Measurements from ENCODE around the gene ZKSCAN8.
A peak's percentile ranks its signal among the peaks of the same experiment; 100 is the strongest.

The ZKSCAN8 gene

DNA sequence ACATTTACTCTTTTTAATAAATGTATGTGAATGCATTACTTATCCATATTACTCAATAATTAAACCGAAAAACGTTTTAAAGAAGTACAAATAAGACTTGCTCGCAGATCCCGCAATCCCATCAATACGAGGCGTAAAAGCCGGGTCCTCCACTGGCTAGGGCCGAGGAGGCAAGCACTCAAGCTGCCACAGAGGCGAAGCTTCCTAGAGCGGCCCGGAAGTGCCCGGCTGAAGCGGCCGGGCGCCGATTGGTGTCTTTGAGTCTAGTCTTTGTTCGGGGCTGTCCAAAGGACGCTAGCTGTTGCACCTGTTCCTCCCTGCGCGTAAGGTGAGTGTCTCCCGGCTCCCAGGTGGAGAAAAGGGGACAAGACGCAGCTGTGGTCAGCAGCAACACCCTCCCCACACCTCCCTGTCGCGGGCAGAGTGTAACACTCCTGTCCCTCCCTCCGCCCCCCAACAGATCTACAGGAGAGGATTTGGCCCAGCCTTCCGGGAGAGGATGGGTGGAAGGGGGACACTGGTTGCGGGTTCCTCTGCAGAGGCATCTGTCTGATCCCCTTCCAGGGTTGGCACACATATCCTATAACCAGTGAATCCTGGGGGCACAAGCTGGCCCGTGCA lies 17.2 kb upstream of the ZKSCAN8 start, which contains the start of gene ZSCAN16:
TSS of gene ZSCAN16 (plus strand) at position 260 of the 621 bp plus-strand sequence. CDS start 835 bp downstream, outside the sequence.
- H2BK120ac ChIP-seq (ENCODE audit: low read depth, low read length), result no peak within 1 kb of the TSS
- peaks cover 4% of the 10 kb centered on the region for H3K4me1 ChIP-seq (ENCODE audit: control insufficient read depth, insufficient read depth, low read depth, low read length)
- no peak within 1 kb of the TSS for H2BK12ac ChIP-seq (ENCODE audit: low read length in 2 of 2)
- H4K8ac ChIP-seq (ENCODE audit: low read length), result peak within 1 kb of the TSS; percentile 93
- peak within 1 kb of the TSS; percentile 43 for H4K91ac ChIP-seq (ENCODE audit: low read length)
- no peak within 1 kb of the TSS for H3K23ac ChIP-seq (ENCODE audit: low read length in 2 of 2)
- no peaks in the 10 kb centered on the region for H3K27me3 ChIP-seq (ENCODE audit: control insufficient read depth in 1 of 2, insufficient read depth in 1 of 2, low read length in 2 of 2)
- peak within 1 kb of the TSS; percentile 97 for H2AFZ ChIP-seq (ENCODE audit: low read depth, low read length)
- no peak within 1 kb of the TSS for H2BK15ac ChIP-seq (ENCODE audit: low read depth, poor library complexity, severe bottlenecking)
- peak within 1 kb of the TSS; percentile 84 for H3K4me2 ChIP-seq (ENCODE audit: low read length, poor library complexity, severe bottlenecking)
- peaks cover 27% of the 10 kb centered on the region for H3K79me1 ChIP-seq (replicated peaks; ENCODE audit: low read length, poor library complexity, severe bottlenecking)
- peak within 1 kb of the TSS in 1 of 2 experiments; percentile 6 for H3K4ac ChIP-seq (ENCODE audit: low read depth in 1 of 2, low read length in 2 of 2)
- H2AK5ac ChIP-seq (ENCODE audit: low read length, severe bottlenecking), result no peak within 1 kb of the TSS
- peak within 1 kb of the TSS; percentile 87 to 93 for H3K4me3 ChIP-seq (ENCODE audit: insufficient read depth in 1 of 2, low read depth in 1 of 2, low read length in 2 of 2)
- peak within 1 kb of the TSS; percentile 87 for H3K9ac ChIP-seq (ENCODE audit: low read length)
- WGBS, result under 1% methylated on average over 23 of the region's 28 CpGs
- H3K18ac ChIP-seq (ENCODE audit: low read depth in 1 of 2, low read length in 2 of 2), result peak within 1 kb of the TSS in 1 of 2 experiments; percentile 75
- peaks cover 11 to 49% of the 10 kb centered on the region in 2 experiments for H3K36me3 ChIP-seq (ENCODE audit: control insufficient read depth in 1 of 2, insufficient read depth in 2 of 2, low read depth in 1 of 2, low read length in 2 of 2)
- no peak within 1 kb of the TSS for H3K27ac ChIP-seq (ENCODE audit: low read length, poor library complexity, severe bottlenecking)
- DNase-seq, result peak; percentile 88
- no peaks in the 10 kb centered on the region for H3K9me3 ChIP-seq (ENCODE audit: control insufficient read depth, low read length)
- peak within 1 kb of the TSS in 1 of 2 experiments; percentile 13 for H3K14ac ChIP-seq (ENCODE audit: low read length in 2 of 2)
- H2BK5ac ChIP-seq (ENCODE audit: low read depth, low read length, poor library complexity, severe bottlenecking), result peak within 1 kb of the TSS; percentile 37

DNA sequence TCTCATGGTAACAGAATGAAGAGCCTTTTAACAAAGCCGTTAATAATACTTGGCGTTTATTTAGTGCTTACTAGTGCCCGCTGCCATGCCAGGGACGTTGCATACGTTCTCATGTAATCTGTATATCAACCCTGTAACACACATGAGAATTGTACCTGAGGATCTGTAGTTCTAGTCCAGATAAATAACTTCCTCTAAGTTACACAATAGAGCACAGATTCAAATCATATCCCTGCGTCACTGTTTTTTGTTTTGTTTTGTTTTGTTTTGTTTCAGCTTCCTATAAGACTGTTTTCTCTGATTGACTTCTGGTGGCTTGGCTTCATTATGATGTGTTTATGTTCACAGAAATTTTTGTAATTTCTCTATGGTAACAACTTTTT lies 16.7 kb upstream of the ZKSCAN8 start:
- Histone ChIP-seq H3K4ac (ENCODE audit: low read depth in 1 of 2, low read length in 2 of 2) (peak overlapping the region in 1 of 2 experiments; percentile 6), H3K27ac (ENCODE audit: low read length, poor library complexity, severe bottlenecking) (no peak overlapping the region), H3K36me3 (ENCODE audit: control insufficient read depth in 1 of 2, insufficient read depth in 2 of 2, low read depth in 1 of 2, low read length in 2 of 2) (peaks cover 11 to 49% of the 10 kb centered on the region in 2 experiments), H4K91ac (ENCODE audit: low read length) (no peak overlapping the region), H3K14ac (ENCODE audit: low read length in 2 of 2) (no peak overlapping the region), H2BK15ac (ENCODE audit: low read depth, poor library complexity, severe bottlenecking) (no peak overlapping the region), H3K4me1 (ENCODE audit: control insufficient read depth, insufficient read depth, low read depth, low read length) (peaks cover 4% of the 10 kb centered on the region), H2BK120ac (ENCODE audit: low read depth, low read length) (no peak overlapping the region), H2BK12ac (ENCODE audit: low read length in 2 of 2) (no peak overlapping the region), H3K27me3 (ENCODE audit: control insufficient read depth in 1 of 2, insufficient read depth in 1 of 2, low read length in 2 of 2) (no peaks in the 10 kb centered on the region), H3K79me1 (replicated peaks; ENCODE audit: low read length, poor library complexity, severe bottlenecking) (peaks cover 27% of the 10 kb centered on the region), H2AK5ac (ENCODE audit: low read length, severe bottlenecking) (no peak overlapping the region), H2AFZ (ENCODE audit: low read depth, low read length) (peak overlapping the region; percentile 97), H2BK5ac (ENCODE audit: low read depth, low read length, poor library complexity, severe bottlenecking) (no peak overlapping the region), H3K18ac (ENCODE audit: low read depth in 1 of 2, low read length in 2 of 2) (no peak overlapping the region), H4K8ac (ENCODE audit: low read length) (peak overlapping the region; percentile 93), H3K23ac (ENCODE audit: low read length in 2 of 2) (no peak overlapping the region), H3K9me3 (ENCODE audit: control insufficient read depth, low read length) (no peaks in the 10 kb centered on the region), H3K4me3 (ENCODE audit: insufficient read depth in 1 of 2, low read depth in 1 of 2, low read length in 2 of 2) (peak overlapping the region; percentile 87 to 93), H3K9ac (ENCODE audit: low read length) (peak overlapping the region; percentile 87), H3K4me2 (ENCODE audit: low read length, poor library complexity, severe bottlenecking) (peak overlapping the region; percentile 84)
- DNase-seq, result no peak
- 27% methylated on average over 6 of the region's 6 CpGs for WGBS

DNA sequence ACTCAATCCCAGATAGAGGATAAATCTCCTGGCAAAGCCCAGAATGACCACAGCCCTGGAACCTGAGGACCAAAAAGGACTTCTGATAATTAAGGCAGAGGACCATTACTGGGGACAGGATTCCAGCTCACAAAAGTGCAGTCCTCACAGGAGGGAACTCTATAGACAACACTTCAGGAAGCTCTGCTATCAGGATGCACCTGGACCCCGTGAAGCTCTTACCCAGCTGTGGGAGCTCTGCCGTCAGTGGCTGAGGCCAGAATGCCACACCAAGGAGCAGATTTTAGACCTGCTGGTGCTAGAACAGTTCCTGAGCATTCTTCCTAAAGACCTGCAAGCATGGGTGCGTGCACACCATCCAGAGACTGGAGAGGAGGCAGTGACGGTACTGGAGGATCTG lies 16.3 kb upstream of the ZKSCAN8 start:
- H3K4me2 ChIP-seq (ENCODE audit: low read length, poor library complexity, severe bottlenecking), result no peak overlapping the region
- H3K4ac ChIP-seq (ENCODE audit: low read depth in 1 of 2, low read length in 2 of 2), result no peak overlapping the region
- H2BK5ac ChIP-seq (ENCODE audit: low read depth, low read length, poor library complexity, severe bottlenecking), result no peak overlapping the region
- no peak overlapping the region for H2BK12ac ChIP-seq (ENCODE audit: low read length in 2 of 2)
- H3K36me3 ChIP-seq (ENCODE audit: control insufficient read depth in 1 of 2, insufficient read depth in 2 of 2, low read depth in 1 of 2, low read length in 2 of 2), result peaks cover 9 to 49% of the 10 kb centered on the region in 2 experiments
- no peak overlapping the region for H2BK15ac ChIP-seq (ENCODE audit: low read depth, poor library complexity, severe bottlenecking)
- no peak overlapping the region for H4K91ac ChIP-seq (ENCODE audit: low read length)
- H3K14ac ChIP-seq (ENCODE audit: low read length in 2 of 2), result no peak overlapping the region
- no peak overlapping the region for H3K27ac ChIP-seq (ENCODE audit: low read length, poor library complexity, severe bottlenecking)
- peak overlapping the region in 1 of 2 experiments; percentile 93 for H3K4me3 ChIP-seq (ENCODE audit: insufficient read depth in 1 of 2, low read depth in 1 of 2, low read length in 2 of 2)
- H2AFZ ChIP-seq (ENCODE audit: low read depth, low read length), result no peak overlapping the region
- H3K9ac ChIP-seq (ENCODE audit: low read length), result peak overlapping the region; percentile 87
- WGBS, result 94% methylated on average over 4 of the region's 4 CpGs
- DNase-seq, result no peak
- H3K27me3 ChIP-seq (ENCODE audit: control insufficient read depth in 1 of 2, insufficient read depth in 1 of 2, low read length in 2 of 2), result no peaks in the 10 kb centered on the region
- no peak overlapping the region for H3K23ac ChIP-seq (ENCODE audit: low read length in 2 of 2)
- H3K4me1 ChIP-seq (ENCODE audit: control insufficient read depth, insufficient read depth, low read depth, low read length), result peaks cover 4% of the 10 kb centered on the region
- no peak overlapping the region for H2AK5ac ChIP-seq (ENCODE audit: low read length, severe bottlenecking)
- H3K18ac ChIP-seq (ENCODE audit: low read depth in 1 of 2, low read length in 2 of 2), result no peak overlapping the region
- H3K79me1 ChIP-seq (replicated peaks; ENCODE audit: low read length, poor library complexity, severe bottlenecking), result peaks cover 27% of the 10 kb centered on the region
- no peak overlapping the region for H4K8ac ChIP-seq (ENCODE audit: low read length)
- H2BK120ac ChIP-seq (ENCODE audit: low read depth, low read length), result no peak overlapping the region
- H3K9me3 ChIP-seq (ENCODE audit: control insufficient read depth, low read length), result no peaks in the 10 kb centered on the region

DNA sequence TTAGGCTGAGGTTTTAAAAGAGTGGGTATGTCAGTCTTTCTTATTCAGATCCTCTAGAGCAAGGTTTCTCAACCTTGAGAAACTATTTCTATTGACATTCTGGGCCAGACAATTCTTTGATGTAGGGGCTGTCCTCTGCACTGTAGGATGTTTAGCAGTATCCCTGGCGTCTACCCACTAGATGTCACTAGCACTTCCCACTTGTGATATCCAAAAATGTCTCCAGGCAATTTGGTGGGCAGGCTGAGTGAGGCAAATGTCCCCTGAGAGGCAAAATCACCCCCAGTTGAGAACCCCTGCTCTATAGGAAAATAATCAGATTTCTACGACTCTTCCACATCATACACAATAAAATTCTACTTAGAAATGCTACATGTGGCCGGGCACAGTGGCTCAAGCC lies 7.7 kb upstream of the ZKSCAN8 start:
- H2BK120ac ChIP-seq (ENCODE audit: low read depth, low read length), result peak overlapping the region; percentile 43
- H3K4me2 ChIP-seq (ENCODE audit: low read length, poor library complexity, severe bottlenecking), result no peak overlapping the region
- no peak overlapping the region for H3K27ac ChIP-seq (ENCODE audit: low read length, poor library complexity, severe bottlenecking)
- H3K4ac ChIP-seq (ENCODE audit: low read depth in 1 of 2, low read length in 2 of 2), result no peak overlapping the region
- peaks cover 1% of the 10 kb centered on the region for H3K4me1 ChIP-seq (ENCODE audit: control insufficient read depth, insufficient read depth, low read depth, low read length)
- no peak overlapping the region for H2BK5ac ChIP-seq (ENCODE audit: low read depth, low read length, poor library complexity, severe bottlenecking)
- peak overlapping the region; percentile 7 for H3K9ac ChIP-seq (ENCODE audit: low read length)
- H4K8ac ChIP-seq (ENCODE audit: low read length), result no peak overlapping the region
- H2BK15ac ChIP-seq (ENCODE audit: low read depth, poor library complexity, severe bottlenecking), result no peak overlapping the region
- no peak overlapping the region for H3K23ac ChIP-seq (ENCODE audit: low read length in 2 of 2)
- 70% methylated on average over 3 of the region's 3 CpGs for WGBS
- peaks cover 10 to 28% of the 10 kb centered on the region in 2 experiments for H3K36me3 ChIP-seq (ENCODE audit: control insufficient read depth in 1 of 2, insufficient read depth in 2 of 2, low read depth in 1 of 2, low read length in 2 of 2)
- H3K18ac ChIP-seq (ENCODE audit: low read depth in 1 of 2, low read length in 2 of 2), result no peak overlapping the region
- H2BK12ac ChIP-seq (ENCODE audit: low read length in 2 of 2), result no peak overlapping the region
- no peak overlapping the region for H2AK5ac ChIP-seq (ENCODE audit: low read length, severe bottlenecking)
- no peak overlapping the region for H3K4me3 ChIP-seq (ENCODE audit: insufficient read depth in 1 of 2, low read depth in 1 of 2, low read length in 2 of 2)
- no peak overlapping the region for H4K91ac ChIP-seq (ENCODE audit: low read length)
- no peak overlapping the region for H3K14ac ChIP-seq (ENCODE audit: low read length in 2 of 2)
- no peaks in the 10 kb centered on the region for H3K9me3 ChIP-seq (ENCODE audit: control insufficient read depth, low read length)
- DNase-seq, result peak; percentile 68
- H2AFZ ChIP-seq (ENCODE audit: low read depth, low read length), result no peak overlapping the region
- H3K27me3 ChIP-seq (ENCODE audit: control insufficient read depth in 1 of 2, insufficient read depth in 1 of 2, low read length in 2 of 2), result no peaks in the 10 kb centered on the region
- peaks cover 17% of the 10 kb centered on the region for H3K79me1 ChIP-seq (replicated peaks; ENCODE audit: low read length, poor library complexity, severe bottlenecking)
